DMS153 (cell line): Measurements from ENCODE around the gene SPACDR.

Experiments
- DNase-seq: peaks from one replicate; lab custom pipeline; 2025; lab: John Stamatoyannopoulos, UW

The SPACDR gene

DNA sequence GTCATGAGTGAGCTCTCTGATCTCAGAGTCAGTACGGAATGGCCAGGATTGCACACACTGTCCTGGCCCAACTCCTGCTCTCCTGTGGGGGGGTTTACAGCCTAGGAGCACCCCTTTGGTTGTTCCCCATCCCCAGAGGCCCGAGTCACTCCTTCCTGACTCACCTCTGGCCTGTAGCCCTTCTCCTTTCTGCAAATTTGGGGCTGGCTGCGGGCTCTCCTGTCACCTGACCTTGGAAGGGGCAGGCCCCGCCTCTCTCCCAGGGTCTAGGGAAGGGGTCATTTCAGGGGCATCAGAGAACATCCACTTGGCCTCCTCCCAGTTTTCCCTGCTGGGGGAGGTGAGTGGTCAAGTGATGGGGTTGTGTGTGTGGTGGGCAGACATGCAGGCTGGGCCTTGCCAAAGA lies 21.4 kb upstream of the SPACDR start:
- no peak for DNase-seq

DNA sequence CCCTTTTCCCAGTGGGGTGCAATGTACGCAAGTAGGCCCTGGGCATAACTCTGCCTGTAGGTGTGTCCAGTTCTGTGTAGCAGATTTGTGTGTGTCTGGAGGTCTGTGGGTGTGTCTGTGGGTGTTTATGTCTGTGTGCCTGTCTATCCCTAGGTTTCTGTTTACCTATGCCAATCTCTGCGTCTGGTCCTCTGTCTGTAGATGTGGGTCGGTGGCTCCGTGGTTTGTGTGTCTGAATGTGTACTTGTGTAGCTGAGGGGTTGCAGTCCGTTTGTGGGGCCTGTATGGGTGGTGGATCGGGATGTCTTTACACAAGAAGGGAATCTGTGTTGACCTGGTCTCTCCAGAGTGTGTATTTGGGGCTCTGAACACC lies 20.6 kb upstream of the SPACDR start:
- DNase-seq: no peak

DNA sequence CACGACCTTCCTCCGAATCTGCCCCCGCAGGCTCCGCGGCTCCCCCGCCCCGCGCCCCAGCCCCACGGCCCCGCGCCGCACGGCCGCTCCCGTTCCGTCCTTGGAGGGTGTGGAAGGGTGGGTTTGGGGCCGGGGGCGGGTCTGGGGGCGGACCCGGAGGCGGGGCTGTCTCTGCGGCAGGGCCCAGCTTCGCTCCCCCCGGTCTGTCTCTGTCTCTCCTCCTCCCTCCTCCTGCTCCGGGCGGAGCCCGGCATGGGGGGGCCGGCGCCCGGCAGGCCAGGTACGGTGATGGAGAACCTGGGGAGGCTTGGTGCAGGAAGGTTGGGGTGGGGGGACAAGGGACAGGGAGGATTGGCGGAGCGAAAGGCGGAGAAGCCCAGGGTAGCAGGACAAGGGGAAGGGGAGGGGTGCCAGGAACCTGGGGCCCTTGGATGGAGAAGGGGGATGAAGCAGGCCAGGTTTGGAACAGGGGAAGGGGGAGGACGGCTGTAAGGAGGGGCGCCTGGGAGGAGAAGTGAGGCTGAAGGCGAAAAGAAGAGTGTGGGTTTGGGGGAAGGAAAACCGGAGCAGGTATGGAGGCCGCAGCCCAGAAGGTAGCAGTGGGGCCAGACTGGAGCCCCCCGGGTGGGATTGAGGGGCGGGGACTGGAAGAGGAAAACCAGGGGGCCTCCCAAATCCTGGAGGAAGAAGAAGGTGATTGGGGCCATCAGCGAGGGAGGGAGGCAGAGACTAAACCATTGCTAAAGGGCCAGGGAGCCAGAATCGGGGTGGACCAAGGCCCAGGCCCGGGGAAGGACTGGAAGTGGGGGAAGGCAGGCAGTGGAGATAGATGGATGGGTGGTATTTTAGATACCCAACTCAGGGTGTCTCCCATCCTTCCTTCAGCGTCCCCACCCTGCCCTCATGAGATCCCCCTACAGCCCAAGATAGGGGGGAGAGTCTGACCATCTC lies 19.9 kb upstream of the SPACDR start, which contains the start of gene NYAP1:
TSS of gene NYAP1 (plus strand) at position 206 of the 951 bp plus-strand sequence. CDS start 1,385 bp downstream, outside the sequence.
- peak; percentile 39 for DNase-seq

DNA sequence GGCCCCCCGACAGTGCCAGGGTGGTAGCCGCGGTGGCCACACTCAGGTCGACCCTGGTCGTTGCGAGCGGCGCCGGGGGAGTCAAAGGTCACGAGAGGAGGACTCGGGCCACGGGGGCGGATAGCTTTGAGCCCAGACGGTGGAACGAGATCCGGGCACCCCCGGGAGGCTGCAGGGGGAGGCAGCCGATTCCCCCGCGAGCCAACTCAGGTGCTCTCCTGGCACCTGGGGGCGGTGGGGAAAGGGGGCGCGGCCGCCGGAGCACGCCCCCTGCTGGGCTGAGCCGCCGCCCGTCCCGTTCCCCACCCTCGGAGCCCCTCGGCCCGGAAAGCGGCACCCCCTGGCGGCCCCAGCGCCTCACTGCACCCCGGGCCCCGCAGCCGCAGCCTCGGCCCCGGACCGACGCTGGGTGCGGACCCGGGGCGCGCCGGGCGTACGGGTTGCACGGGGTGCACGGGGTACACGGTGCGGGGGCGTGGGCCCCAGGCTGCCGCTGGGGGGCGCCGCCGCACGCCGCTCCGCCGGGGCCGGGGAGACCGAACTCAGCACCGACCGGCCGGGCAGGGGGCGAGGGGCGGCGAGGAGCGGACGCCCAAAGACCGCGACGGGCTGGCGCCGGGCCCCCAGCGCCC lies 19.1 kb upstream of the SPACDR start:
- no peak for DNase-seq

DNA sequence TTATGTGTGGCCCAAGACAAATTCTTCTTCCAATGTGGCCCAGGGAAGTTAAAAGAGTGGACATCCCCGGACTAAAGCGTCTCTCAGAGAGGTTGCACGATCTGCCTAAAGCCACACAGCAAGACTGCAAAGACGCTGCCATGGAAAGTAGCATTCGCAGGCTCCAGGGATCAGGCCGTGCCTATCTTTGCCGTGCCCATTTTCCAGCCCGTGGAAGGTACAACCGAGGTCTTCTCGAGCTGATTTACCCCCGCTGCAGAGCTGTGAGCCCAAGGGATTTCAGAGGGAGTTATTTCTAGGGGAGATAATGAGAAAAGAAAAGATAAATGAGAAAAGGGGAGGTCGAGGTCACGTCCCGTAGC lies 18.6 kb upstream of the SPACDR start:
- DNase-seq: no peak

DNA sequence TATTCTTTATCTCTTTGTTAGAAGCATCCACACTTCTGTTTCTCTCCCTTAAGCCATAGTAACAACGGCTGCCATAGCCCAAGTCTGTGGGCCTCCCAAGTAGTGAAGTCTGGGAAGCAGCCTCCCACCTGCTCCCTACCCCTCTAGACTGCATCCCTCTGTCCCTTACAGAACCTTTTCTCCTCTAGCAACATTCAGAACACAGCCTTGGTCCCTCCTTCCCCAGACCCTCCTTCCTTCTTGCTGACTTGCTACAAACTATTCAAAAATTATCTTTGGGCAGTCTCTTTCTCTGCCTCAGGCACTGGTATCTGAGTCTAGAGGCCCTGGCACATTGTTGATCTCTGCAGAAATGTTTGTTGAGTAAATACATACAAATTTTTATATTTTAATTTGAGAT lies 17.4 kb upstream of the SPACDR start:
- DNase-seq: no peak

DNA sequence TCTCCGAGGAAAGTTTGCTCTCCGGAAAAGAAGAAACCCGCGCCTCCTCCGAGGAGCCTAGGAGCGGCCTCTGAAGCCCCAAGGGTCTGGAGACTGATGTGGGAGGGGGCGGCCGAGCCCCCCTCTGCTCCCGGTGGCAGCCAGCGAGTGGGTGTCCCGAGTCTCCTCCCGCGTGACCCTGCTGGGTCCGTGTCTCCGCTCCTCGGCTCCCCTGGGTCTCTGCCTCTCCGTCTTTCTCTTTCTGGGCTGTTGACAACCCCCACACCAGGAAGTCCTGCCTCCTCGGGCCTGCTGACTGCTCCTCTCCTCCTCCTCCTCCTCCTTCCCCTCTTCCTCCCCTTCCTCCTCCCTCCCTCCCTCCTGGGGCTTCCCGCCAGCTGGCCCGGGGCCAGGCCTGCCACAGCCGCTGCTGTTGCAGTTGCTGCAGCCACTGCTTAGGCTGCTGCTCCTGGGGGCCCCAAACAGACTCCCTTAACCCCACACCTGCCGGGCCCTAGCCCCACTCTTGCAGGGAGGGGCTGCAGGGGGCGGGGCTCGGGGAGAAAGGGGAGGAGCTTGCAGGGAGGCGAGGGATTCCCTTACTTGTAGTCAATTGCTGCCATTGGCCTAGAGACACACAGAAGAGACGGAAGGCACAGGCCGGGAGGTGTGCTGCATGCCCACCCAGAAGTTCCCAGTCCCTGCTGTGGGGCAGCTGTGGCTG lies 15.0 kb upstream of the SPACDR start, which contains the start of gene TSC22D4:
TSS of gene TSC22D4 (minus strand) at position 257 of the 703 bp plus-strand sequence. CDS start 1,176 bp downstream, outside the sequence.
- peak; percentile 68 for DNase-seq

DNA sequence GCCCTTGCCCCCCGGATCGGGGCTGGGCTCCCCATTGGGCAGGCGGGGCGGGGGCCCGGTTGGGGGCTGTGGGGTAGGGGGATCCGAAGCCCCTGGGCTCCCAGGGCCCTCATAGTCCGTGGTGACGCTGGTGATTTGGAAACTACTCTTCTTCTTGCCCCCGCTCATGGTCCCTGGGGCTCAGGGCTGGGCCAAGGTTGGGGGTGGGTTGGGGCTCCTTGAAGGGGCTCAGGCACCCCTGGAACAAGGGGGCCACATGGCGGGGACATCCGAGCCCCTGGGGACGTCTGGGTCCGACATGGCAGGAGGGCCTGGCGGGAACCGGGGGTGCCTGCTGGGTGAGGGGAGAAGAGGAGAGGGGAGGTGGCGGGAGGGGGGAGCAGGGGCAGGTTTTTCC lies 13.8 kb upstream of the SPACDR start:
- DNase-seq: no peak

DNA sequence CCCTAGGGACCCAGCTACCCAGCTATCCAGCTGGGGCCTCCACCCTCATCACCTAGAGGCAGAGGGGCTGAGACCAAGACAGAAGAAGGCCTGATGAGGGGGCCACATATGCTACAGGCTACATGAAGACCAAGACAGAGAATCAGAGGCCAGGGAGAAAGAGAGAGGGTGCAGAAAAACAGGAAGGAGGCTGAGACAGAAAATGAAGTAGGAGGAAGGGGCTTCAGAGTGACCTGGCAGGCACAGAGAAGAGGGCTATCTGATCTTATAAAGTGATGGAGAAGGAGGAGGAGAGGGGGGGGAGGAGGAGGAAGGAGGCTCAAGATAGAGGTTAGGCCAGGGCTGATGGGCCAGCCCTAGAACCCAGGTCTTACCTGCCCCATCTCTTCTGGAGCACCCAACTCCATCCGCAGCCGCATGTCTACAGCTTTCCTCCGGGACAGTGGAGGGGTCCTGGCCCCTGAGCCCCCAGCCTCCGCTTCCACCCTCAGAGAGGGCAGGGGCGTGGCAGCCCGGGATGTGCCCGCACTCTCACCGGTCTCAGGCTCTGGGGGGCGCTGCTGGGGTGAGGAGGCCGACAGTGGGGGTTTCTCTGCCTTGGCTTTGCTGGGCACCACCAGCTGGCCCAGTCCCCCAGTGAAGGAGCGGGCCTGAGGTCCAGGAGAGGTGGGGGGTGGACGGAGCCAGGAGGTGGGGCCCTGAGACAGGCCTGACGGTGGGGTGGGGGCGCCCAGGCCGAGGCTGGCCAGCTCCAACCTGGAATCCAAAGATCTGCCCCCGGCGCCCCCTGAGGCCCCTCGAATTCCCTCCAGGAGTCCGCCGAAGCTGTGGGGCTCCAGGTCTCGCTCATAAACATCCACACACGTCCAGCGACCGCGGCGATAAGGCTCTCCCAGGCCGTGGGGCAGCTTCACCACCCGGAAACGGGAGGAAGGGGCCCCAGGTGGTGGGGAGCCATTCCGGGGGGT lies 13.1 kb upstream of the SPACDR start:
- no peak for DNase-seq

DNA sequence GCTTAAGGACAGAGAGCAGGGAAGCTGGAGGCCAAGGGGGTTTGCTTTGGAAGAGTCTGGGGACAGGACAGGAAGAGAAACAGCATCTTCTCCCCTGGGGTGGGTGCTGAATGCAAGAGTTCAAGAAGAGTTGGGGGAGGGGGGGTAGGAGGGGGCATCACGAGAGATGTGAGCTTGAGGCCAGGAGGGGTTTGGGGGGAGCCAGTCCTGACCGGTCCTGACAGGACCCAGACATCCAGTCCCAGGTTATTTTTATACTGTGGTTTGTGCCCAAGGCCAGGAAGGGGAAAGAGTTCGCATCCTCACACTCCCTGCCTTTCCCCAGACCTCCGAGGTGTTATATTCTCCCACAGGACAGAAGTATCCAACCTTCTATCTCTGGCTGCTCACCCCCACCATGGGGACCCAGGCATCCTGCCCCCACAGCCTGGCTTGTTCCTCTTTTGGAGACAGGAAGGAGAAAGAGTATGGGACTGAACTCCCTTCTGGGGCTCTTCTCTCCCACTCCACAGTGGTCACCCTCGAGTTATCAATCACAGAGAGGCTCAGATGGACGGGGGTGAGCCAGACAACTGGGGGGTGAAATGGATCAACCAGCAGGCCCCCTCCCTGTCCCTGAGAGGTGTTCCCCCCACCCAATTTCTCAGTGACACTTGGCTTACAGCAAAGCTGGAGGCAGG lies 12.2 kb upstream of the SPACDR start:
- no peak for DNase-seq

DNA sequence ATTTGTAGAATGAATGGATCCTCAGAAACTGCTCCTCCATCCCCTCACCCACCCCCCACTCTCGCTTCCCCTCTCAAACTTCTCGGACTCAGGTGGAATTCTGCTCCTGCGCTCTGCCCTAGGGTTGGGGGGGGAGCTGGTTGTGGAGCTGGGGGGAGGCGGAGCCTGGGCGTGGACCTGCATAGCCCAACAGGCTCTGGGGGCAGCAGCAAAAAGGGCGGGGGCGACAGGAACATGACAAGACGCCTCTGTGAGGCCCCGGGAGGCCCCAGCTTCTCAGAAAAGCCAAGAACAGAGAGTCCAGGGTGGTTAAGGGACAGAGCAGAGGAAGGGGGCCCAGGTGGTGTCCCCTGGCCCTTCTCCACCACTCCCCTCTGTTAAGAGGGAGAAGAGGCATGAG lies 11.5 kb upstream of the SPACDR start:
- DNase-seq: no peak

DNA sequence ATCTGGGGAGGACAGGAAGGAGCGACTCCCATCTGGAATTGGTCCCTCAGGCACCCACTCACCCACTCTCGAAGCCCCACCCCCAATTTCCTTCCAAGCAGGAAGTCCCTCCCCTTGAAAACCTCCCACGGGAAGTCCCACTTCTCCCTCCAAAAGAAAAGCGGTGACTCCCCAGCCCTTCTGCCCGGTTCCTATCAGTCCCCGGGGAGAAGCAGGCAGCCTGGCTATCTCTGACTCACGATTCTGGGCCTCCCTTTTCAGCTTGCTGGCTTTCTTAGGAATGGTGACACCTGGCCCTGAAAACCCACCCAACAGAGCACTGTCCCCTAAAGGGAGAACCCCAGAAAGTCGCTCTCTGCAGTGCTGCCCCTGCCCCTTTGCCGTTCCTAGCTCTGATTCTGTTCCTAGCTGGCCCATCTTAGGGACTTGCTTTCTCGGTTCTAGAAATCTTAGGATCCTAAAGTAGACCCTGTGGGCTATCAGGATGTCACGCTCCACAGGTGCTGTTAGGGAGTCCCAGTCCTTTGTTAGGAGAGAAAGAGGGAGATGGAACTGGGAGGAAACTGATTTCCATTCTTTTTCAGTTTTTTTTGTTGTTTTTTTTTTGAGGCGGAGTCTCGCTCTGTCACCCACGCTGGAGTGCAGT lies 8.9 kb upstream of the SPACDR start:
- DNase-seq: no peak

DNA sequence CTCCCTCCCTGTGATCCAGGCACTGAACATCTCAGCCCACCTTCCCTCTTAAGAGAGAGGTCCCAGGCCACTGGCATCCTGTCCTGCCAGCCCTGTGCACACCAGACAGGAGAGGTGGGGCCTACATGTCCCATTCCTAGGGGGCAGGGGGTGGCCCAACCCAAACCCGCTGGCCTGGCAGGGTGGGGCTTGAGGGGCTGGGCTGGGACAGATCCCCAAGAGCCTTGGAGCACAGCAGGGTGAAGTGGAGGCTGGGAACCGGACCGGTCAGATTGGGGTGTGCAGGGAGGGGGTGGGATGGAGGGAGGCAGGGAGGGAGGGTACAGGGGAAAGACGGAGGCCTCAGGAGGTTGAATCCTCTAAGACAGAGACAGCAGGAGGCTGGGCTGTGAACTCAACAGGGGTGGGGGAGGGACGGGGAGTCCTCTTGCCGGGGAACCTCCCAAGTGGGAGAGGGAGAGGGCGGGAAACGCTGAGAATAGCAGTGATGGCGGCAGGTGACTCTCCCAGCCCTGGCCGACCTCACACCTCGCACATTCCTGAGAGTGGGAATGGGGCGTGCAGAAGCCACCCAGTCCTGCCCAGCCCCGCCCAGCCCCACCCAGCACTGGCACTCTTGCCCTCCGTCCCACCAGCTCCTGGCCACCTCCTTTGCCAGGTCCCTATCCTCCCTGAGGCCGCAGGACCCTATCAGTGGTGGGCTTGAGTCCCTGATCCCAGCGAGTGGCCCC lies 8.2 kb upstream of the SPACDR start:
- no peak for DNase-seq

DNA sequence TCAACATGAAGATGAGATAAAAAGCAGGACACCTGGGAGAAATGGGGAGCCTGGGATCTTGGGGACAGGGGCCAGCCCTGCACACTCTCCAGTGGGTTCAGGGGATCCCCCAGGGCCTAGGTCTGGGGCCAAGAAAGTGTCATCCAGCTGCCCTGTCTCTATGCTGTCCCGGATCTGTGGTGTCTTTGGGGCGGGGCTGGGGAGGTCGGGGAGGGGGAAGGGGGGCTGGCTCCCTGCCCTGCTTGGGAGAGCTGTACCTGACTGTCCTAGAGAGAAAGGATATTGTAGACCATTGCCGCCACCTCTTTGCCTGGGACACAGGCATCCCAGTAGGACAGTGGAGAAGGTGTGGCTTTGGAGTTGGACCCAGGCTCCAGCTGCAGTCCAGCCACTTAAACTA lies 7.0 kb upstream of the SPACDR start:
- no peak for DNase-seq

DNA sequence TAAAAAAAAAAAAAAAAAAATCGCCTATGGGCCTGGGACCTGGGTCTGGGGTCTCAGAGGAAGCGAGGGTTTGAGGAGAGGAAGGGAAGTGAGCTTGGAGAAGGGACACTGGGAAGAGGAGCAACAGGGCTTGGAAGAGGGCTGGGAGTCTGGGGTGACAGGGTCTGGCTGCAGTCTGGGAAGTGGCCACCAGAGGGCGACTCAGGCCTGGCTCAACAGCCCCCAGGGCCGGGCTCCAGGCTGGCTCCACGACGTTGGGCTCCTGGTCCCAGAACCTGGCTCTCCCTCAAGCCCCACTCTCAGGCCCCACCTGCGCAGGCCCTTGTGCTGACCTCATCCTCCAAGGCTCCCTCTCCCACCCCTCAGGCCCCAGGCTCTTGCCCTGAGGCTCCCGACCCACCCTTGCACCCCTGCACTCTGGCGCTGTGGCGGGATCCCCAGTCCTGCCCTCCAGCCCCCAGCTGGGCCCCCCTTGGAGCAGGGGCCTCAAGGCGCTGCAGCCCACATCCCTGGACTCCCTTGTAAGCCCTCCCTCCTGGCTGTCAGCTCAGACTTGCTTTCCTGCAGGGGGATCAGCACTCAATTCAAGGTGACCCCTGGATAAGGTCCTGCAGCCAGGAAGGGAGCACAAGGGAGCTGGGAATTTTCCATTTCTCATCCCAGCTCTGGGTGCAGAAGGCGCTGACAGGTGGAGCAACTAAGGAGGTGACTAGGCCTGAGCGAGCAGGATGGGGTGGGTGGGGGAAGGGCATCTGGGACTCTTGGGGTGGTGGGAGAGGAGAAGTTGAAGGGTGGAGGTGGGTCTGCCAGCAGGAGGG lies 5.4 kb upstream of the SPACDR start:
- DNase-seq: peak; percentile 30

DNA sequence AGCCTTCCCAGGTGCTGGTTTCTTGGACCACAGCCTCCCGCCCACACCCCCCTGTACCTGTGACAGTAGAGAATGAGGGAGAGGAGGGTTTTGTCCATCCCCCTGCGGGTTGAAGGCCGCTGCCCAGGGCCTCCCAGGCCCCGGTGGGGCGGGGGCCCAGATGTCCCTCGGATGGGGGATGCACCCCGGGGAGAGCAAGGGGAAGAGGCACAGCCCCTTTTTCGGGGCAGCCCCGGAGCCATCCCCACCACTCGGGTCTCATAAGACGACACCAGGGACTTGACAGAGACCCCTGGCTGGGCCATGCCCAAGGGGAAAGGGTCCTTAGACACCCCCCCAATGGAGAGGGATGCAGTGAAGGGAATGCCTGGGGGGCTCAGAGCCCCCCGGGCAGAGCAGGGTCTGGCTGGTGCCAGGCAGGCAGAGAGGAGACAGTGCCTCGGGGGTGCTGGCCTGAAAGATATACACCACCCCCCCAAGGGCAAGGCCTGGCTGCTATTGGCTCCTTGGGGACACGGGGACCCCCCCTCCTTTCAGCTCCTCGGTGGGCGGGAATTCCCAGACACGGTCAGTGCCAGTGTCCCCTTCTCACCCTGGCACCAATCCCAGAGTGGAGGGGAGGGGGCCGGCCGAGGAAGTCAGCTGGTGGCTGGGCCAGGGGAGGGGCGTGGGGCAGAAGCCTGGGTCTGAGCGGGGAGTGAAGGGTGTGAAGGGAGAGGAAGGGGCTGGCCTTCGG lies 3.7 kb upstream of the SPACDR start:
- DNase-seq: no peak

DNA sequence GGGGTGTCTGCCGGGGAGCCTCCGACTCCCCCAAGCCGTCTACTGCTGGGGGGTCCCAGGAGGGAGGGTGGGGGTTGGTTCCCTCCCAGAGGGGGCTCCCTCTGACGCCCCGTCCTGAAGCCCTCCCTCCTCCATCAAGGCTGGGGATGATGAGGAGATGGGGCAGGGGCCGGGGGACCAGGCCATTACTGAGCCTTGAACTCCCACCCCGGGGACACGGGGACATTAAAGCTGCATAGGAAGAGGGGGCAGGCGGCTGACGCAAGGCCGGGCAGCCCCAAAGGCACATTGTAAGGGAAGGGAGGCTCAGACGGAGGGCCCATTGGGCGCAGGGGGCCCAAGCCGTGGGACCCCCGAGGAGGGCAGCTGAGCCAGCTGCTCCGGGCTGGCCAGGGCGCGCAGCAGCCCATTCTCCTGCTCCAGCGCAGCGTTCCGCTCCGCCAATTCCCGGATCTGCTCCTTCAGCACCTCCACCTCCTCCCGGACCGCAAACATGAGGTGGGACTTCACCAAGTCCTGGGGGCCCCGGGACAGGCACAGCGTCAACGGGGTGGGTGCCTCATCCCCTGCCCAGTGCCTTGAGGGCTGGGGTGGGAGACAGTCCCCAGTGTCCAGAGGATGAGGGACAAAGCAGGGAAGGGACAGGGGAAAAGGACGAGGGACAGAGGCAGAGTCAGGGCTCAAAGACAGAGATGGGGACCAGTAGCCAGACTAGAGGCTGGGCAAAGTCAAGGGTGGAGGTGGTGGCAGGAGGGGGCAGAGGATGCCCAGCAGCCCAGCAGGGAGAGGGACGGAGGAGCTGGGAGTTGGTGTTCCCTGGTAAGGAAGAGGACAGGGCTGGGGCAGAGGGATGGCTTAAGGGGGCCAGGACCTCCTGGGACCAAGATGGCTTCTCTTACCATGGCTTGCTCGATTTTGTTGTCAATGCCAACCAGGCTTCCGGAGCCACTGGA lies 2.9 kb upstream of the SPACDR start:
- DNase-seq: no peak
